NCI-H748 (cell line): ENCODE data around the gene SP6.

Experiments
- DNase-seq: peaks from one replicate; lab custom pipeline; 2025; ENCODE audit not compliant: unreplicated experiment; lab: John Stamatoyannopoulos, UW

SP6 gene

DNA sequence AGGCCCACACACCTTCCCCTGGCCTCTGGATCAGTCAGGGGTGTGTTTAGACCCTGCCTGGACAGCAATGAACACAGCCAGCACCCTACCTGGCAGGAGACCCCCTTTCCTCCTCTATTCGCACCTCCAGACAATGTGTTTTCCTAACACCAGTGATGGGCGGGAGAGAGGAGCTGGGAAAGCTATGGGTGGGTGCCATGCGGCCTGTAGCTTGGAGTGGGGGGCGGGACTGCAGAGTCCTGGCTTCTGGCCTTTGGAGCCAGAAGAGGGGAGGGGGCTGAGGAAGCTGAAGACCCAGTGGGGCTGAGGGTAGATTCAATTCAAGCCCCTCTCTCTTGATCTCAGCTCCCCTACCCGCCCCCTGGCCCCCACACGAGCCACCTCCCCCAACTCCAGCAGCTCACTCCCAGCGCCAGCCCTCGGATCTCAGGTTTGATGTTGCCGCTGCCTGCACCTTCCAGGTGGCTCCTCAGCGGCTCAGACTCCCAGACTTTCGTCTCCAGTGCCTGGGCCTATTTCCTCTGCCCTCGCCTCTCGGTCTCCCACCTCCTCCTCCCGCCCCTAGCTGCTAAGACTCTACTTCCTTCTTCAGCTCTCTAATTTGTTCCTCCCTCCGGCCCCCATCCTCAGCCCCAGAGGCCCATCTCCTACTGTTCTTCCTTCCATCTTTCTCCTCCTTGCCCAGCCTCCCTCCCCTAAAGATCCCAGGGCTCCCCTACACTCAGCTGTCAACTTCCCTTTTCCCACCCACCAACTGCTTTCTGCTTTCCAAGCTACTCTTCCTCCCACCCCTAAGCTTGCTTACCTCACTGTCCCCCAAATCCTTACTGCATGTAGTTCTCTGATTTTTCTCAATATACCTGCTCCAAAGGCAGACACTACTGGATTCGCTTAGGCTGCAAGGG lies 6.8 kb upstream of the SP6 start:
- DNase-seq: no peak

DNA sequence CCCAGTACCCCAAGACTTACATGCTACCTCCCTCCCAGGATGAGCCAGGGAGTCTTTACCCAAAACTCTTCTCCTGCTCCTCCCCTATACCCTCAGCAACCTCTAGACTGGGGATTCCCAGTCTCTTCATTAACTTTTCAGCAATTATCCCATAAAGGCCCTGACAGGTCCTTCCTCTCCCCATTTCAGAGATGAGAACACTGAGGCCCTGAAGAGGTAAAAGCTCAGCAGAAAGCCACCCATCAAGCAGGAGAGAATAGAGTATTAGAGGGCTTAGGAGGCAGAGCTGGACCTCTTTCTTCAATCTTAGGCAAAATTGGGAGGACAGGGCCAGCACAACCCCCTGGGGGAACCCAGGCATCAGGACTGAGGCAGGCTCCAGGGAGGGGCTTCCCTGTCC lies 5.9 kb upstream of the SP6 start:
- DNase-seq: no peak

DNA sequence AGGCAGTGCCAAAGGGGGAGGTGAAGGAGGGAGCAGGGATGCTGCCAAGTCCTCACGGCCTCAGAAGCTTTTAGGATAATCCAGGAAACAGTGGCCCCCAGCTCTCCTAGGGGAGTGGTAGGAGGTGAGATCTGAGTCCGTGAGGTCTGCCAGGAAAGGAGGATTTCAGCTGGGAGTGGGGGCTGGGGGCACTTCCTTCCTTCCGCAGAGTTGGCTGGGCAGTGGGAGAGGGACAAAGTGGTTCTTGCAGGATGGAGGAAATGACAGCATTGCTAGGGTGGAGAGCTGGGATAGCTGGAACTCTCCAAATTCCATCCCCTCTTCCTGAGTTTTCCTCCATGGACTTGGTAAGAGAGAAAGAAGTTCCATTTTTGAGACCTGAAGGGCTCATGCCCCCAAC lies 4.8 kb upstream of the SP6 start:
- DNase-seq: no peak

DNA sequence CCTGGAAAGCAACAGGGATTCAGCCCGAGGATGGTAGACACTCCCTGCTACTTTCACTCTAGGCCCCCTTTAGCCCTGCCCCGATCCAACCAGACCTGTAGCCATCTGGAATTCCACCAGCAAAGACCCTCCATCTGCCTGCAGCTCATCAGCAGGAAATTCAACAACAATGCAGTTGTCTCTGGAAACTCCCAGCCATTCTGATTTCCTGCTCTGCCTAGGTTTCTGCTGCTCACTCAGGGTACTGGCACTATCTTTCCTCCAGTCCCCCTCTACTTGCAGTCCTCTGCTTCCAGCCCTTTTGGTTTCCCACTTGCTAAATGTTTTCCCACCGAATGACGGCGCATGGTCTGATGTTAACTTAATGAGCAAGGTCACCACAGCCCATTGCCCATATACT lies 2.7 kb upstream of the SP6 start:
- DNase-seq: no peak

DNA sequence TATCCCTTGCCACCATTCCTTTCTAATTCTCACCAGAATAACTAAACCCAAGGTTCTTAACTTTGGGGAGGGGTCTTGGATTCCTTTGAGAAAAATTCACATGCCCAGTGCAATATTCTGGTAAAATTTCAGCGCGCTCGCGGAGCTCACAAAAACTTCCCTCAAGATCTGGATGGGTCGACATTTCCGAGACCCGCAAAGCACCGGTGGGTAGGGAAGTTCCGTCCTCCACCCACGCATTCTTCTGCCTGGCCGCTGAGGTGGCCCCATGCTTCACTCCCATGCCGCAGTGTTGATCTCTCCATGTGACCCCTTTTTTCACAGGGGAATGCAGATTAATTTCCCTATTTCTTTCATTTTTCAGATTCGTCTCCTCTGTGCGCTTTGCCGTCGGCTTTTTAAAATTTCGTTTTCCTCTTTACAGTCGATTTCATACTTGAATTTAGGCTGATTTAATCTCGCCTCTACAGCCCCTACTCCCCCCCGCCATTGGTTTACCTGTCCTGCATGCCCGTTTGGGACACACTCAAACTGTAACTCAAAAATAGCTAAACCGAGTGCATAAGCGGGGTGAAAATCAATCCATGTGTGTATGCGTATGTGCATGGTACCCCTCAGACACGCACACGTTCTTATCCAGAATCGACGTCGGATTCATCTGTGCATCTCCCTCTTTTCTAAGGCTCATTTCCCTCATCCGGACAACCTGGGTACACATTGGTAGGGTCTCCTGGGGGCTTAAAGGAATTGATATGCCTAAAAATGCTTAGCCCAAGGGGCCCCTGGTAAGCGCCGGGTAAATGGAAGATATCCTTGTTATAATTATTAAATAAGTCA lies 1.4 kb upstream of the SP6 start:
- DNase-seq: no peak

DNA sequence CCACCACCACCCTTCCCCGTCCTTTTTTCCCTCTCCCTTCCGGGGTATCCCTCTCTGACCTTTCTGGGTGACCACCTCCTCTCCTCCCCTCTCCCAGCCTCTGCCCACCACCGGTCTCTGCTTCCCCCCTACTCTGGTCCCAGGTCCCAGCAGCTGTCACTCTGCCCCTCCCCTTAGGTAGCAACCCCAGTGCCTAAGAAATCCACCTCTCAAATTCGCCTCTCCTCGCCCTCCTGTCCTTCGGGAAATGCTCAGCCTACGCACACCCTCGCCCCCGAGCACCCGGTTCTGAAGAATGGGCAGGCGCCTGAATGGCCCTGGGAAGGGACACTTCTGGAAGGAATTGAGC lies 775 bp upstream of the SP6 start:
- no peak for DNase-seq

DNA sequence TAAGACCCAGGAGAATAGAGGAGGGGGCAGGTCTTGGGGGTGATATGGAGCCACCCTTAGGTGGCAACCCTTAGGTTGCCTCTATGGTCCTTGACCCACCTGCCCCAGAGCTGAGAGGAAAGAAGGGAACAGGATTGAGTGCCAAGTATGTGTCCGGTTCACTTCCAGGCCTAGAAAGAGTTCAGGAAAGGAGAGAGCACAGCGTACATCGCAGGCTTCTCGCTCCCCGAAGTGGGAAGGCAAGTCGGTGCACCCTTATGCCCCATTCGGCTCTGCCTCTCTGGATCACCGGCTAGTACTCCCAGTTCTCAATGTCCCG lies 631 bp downstream of the SP6 start:
- no peak for DNase-seq

DNA sequence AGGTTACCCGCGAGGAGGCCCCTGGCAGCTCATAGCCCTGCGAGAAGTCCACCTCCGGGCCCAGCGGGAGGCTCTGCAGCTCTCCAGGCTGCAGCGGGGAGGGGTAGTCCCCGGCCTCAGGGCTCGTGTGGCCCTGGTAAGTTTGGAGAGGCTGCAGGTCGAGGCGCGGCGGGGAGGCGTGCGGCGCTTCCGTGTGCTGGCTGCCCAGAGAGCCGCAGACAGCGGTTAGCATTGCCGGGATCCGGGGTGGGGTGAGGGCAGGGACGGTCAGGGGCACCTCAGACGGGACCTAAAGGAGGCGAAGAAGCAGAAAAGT lies 2.8 kb downstream of the SP6 start:
- DNase-seq: no peak

DNA sequence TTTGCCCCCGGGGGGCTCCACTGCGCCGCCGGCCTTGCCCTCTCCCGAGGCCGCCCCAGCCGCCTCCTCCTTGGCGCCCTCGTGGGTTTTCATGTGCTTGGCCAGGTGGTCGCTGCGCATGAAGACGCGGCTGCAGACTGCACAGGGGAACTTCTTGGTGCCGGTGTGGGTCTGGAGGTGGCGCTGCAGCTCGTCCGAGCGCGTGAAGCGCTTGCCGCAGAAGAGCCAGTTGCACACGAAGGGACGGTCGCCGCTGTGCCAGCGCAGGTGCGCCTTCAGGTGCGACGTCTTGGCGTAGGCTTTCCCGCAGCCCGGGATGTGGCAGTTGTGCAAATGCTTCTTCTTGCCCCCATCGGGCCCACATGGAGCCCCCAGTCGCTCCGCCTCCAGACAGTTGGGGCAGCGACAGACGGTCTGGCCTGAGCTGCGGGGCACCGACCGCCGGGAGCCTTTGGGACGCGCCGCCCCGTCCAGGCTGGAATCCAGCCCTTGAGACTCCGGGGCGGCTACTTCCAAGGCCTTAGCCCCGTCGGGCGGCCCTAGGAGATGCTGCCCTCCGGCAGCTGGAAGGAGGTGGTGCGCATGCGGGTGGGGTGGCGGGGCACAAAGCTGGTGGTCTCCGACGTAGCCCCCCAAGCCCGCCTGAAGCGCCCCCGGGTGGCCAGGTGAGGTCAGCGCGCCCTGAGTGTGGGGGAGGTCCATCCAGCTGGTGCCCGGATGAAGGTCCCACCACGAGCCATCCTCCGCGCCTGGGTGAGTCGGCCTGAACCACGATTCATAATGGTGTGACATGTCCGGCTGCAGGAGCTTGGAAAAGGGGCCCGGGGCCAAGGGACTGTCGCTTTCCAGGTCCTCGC lies 3.4 kb downstream of the SP6 start:
- DNase-seq: no peak

DNA sequence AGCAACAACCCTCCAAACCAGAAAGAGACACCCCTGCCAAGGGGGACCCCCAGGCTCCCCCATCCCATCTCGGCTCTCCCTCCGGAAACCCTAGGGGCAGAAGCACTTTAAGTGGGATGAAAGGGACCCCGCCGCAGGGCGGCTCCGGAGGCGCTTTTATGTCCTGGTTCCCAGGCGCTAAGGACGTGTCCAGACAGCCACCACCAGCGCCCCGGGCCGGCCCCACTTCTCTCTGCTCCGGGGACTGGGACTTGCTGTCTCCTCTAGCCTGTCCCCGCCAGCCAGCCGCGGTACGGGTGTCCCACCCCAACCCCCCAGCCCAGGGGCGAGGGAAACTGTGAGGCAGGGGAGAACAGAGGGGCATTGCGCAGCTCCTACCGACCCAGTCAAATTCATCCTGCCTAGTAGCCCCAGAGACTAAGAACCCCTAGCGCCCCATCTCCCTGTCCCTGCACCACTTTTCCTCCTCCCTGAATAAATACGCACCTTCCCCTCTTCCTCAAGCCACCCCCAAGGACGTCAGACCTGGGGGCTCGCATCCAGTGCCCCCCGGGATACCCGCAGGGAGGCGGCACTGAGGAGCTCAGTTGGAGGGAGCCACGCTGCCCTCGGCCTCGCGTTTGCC lies 4.1 kb downstream of the SP6 start:
- DNase-seq: peak; percentile 29

DNA sequence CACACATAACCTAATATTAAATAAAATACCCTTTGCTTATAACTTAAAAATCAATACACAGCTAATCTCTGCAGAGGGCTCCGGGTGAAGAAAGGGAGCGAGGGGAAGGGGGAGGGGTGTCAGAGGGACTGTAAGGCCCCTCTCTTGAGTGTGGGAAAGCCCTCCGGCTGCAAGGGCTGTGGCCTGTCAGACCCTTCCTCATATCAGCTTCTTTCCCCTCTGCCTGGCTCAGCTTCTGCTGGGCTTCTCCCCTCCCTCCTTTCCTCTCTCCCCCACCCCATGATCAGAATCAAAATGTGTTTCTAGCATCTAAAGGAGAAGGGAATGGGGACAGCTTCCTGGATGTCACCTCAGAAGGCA lies 5.3 kb downstream of the SP6 start:
- DNase-seq: no peak

DNA sequence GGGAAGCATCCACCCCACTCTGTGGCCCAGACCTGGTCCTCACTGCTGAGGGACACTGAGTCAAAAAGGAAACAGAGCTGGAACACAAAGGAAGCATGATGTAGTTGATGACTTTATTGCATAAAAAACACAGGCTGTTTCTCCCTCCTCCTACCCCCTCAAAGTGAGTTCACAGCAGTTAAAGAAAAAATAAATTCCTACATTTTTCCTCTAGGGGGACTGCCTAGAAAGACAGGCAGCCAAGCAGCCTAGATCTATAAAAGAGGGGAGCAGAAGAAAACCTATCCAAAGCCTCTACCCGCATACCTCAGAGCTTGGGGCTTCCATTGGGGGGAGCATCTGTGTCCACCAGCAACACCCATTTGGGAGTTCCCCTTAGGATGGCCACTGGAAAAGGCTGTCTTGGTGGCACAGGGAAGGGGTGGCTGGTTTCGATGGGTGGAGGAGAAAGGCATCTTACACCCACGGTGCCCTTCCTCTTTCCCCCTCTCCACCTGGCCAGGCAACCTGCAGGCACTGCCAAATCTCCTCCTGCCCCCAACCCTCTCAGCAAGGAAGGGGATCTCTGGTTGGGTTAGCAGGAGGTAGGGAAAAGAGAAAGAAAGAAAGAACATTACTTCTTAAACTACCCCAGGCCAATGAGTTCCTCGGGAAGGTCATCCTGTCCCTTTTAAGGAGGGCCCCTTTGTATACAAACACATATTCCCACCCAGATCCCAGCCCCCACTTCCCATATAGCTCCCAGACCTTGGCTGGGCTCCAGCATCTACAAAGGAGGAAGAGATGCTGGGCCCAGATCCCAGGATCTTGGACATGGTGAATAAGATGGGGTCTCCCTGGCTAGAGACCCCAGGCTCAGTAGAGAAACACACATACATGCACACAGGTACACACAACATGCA lies 5.9 kb downstream of the SP6 start:
- DNase-seq: peak; percentile 3

DNA sequence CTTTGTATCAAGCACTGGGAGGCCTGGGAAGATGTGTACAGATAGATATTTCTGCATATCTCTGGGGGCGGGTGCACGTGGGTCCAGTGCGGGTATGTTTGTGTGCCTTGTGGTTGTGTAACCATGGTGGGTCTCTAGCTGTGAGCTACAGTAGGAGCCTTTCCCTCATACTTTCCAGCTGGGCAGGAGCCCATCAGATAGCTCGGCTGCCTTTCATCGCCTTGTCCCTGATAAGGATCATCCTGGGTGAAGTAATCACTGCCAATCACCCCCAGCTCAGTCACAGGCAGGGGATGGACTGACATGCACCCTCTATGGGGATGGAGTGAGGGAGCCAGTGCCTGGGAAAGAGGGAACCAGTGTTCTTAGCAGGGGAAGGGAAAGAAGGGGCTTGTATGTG lies 6.7 kb downstream of the SP6 start:
- DNase-seq: no peak

DNA sequence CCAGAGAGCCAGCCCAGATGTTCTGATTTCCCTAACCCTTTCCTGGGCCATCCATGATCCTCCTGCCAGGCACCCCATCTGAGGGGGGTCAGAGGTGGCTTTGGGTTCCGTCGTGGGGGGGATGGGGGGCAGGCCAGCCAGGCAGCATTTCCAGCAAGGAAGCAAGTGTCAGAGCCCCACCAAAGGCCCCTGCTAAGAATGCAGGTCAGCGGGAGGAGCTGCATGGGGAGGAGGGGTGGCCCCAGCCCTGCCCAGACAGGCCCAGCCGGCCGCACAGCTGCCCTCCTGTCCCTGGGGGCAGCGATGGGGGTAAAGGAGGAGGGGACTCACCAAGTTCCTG lies 7.6 kb downstream of the SP6 start:
- DNase-seq: no peak

DNA sequence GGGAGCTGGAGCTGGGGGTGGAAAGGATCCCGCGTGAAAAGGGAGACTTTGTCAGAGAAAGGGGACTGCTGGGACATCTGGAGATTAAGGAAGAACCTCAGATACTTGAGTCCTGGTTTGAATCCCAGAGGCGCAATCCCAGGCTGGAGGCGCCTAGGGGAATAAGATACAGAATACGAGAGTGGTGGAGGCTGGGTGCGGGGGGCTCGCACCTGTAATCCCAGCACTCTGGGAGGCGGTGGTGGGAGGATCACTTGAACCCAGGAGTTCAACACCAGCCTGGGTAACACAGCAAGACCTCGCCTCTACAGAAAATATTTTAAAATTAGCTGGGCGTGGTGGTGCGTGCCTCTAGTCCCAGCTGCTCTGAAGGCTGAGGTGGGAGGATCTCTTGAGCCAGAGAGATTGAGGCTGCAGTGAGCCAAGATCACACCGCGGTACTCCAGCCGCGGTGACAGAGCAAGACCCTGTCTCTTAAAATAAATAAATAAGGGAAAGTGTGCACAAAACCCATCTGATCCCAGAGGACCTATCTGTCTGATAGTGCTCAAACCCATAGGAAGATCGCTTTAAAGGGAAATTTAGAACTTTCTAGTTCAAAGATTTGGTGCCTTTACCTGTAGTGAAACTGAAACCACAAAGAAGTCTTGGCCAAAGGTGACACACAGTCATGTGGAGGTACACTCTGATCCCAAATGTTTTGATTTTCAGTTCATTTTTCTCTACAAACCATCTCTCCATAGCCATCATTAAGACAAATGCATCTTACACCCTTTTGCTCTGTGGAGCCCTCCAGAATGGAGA lies 9.3 kb downstream of the SP6 start:
- peak; percentile 18 for DNase-seq

DNA sequence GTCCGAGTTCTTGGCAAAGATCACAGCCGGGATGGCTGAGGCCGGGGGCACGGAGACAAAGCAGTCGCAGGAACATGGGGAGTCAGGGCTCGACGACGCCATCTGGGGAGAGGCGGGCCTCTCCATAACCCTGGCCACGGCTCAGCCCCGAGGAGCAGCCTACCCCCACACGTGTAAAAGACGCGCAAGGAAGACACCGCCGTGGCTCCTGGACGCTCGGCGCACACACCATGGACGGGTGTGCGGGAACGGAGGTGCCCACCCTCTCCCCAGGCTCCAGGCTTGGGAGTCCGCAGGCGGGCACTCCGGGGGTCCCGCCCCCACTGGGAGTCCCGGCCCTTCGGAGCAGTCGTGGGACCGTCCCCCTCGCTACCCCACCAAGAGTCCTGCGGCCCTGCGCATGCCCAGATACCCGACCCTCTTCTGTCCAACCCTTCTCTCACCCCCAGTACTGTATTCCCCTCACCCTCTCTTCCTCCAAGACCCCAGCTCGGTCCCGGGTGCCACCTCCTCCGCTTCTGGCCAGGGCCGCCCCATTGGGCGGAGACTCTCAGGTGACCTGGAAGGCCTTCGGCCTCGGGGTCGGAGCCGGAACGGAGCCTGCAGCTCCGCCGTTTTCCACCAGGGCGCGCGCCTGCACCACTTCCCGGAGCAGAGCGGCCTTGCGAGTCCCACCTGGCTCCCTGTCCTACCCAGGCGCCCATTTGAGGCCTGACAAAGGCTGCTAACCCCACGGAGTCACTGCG lies 10.0 kb downstream of the SP6 start, which contains the start of gene SCRN2:
Gene SCRN2, minus strand, starts transcription at position 532 of the 746 bp plus-strand sequence. Its CDS starts 430 bp downstream, at position 102.
- peak; percentile 87 for DNase-seq

DNA sequence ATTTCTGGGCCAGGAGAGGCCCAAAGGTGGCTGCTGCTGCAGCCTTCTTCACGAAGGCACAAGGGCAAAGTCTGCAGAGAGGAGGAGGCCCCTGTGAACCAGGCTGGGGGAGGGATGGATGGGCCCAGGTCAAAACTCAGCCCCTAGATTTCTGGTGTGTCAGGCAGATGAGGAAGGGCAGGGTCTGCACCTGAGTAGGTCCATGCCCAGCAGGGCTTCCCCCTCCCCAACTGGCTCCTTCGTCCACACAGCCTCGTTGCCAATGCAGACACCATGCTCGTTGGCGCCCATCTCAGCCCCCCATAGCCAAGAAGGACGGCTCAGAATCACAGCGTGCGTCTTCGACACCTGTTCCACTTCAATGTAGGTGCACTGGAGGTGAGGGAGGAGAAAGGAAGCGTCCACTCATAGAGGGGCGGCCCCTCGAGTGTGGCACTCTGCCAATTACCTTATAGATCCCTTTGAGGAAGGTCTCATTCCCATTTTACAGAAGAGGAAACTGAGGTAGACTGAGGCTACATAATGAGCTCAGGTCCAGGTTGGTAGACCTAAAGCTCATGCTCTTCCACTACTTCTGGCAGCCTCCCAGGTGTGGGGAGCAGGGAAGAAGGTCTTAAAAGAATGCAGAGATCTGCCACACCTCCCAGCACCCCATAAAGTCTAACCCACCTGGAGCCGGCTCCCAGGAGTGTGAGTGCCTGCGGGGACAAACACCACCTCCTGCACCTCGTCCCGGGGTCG lies 10.8 kb downstream of the SP6 start:
- peak; percentile 37 for DNase-seq

DNA sequence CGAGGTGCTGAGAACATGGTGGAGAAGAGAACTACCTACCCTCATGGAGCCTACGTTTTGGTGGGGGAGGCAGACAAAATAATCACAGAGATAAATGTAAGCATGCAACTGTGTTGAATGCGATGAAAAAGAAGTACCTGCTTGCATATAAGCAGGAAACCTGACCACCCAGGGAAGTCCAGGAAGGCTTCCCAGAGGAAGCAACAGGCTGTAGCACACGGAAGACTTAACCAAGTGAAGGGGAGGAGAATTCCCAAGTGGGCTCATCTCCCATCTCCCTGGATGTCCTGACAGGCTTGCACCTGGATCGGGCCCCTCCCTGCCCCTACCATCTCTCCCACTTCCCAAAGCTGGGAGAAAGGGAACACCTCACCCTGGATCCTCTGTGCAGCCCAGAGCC lies 11.9 kb downstream of the SP6 start:
- DNase-seq: no peak
